ENCODE measurements around the gene ANKS4B. TPM values are rescaled to one million over a fixed set of nuclear protein-coding genes. Genes with fewer than 3 reads are reported as not detected.

ANKS4B gene
- total and polyA plus RNA-seq, 2 experiments from 2014 or later = 0.07 TPM; not detected in 1

- DNase-seq (ENCODE audit: low spot score) (no peak), ATAC-seq (no peak)
- no peaks in the 10 kb centered on the region for H3K36me3 ChIP-seq (ENCODE audit: insufficient read depth)
- peaks cover 9% of the 10 kb centered on the region for H3K27me3 Mint-ChIP-seq (ENCODE audit: insufficient read depth, low read depth, poor library complexity)
- H2AFZ ChIP-seq = peak overlapping the region; percentile 100
- H3K4me1 Mint-ChIP-seq = peaks cover 19% of the 10 kb centered on the region
- TF ChIP-seq ZNF331 (CRISPR knock-in tag; IDR thresholded peaks at IDR 0.05; ENCODE audit: low read depth) (no peak), REST (IDR thresholded peaks at IDR 0.05; ENCODE audit: unreplicated experiment) (no peak), EZH2phosphoT487 (IDR thresholded peaks at IDR 0.05; ENCODE audit: unreplicated experiment) (no peak), ETS1 (IDR thresholded peaks at IDR 0.05) (no peak), NANOG (IDR thresholded peaks at IDR 0.05; ENCODE audit: borderline replicate concordance) (no peak), POLR2AphosphoS5 (IDR thresholded peaks at IDR 0.05; ENCODE audit: low read depth) (no peak), CTCF (conservative IDR thresholded peaks at IDR 0.05; ENCODE audit: low read depth in 2 of 2) (no peak), EZH2 (IDR thresholded peaks at IDR 0.05; ENCODE audit: low read depth, unreplicated experiment) (no peak), CREB1 (CRISPR knock-in tag; IDR thresholded peaks at IDR 0.05; ENCODE audit: low read depth) (no peak)
- no peaks in the 10 kb centered on the region for H3K9me3 Mint-ChIP-seq
- no peak overlapping the region for H3K27ac Mint-ChIP-seq
- no peaks in the 10 kb centered on the region for H3F3A ChIP-seq (replicated peaks; ENCODE audit: low read depth)
- no peaks in the 10 kb centered on the region; the same call in 1 of the 2 replicates for H4K20me1 ChIP-seq (replicated peaks; ENCODE audit: insufficient read depth)
- H3K79me2 ChIP-seq (replicated peaks; ENCODE audit: insufficient read depth) = no peaks in the 10 kb centered on the region
- peaks cover 17% of the 10 kb centered on the region; the same call in 1 of the 2 replicates for H3K4me1 ChIP-seq (ENCODE audit: insufficient read depth)
- H3K9me2 ChIP-seq (ENCODE audit: insufficient read depth) = no peaks in the 10 kb centered on the region
- H3K4me3 ChIP-seq = peak overlapping the region; percentile 89
- peak overlapping the region; percentile 99 for H3K4me2 ChIP-seq
- no peaks in the 10 kb centered on the region for H3K36me3 Mint-ChIP-seq (ENCODE audit: low read depth)
- H3K4me3 Mint-ChIP-seq = peak overlapping the region; percentile 75
- no peak overlapping the region for H3K27ac ChIP-seq (ENCODE audit: low read depth)
- H3K27me3 ChIP-seq (ENCODE audit: insufficient read depth) = peaks cover 18% of the 10 kb centered on the region; the same call in 1 of the 2 replicates
These were observed 43.8 kb downstream of the ANKS4B start for GRCh38 chr16:21277045-21277926.

Data from GM23338 (cell line).